GM20000 (cell line): ENCODE data around the gene OPTN.

Source experiments
- DNase-seq: peaks from one replicate; pipeline ENCODE4 v3.0.0; 2012; ENCODE audit warnings: low spot score
- TF ChIP-seq, protein P1 (sequence below): IDR thresholded peaks from 2 replicates; pipeline ENCODE4 v1.5.1; 2012; ENCODE audit warnings: mild to moderate bottlenecking, control low read depth; ENCODE audit errors: extremely low read depth, missing control alignments

Gene OPTN

DNA sequence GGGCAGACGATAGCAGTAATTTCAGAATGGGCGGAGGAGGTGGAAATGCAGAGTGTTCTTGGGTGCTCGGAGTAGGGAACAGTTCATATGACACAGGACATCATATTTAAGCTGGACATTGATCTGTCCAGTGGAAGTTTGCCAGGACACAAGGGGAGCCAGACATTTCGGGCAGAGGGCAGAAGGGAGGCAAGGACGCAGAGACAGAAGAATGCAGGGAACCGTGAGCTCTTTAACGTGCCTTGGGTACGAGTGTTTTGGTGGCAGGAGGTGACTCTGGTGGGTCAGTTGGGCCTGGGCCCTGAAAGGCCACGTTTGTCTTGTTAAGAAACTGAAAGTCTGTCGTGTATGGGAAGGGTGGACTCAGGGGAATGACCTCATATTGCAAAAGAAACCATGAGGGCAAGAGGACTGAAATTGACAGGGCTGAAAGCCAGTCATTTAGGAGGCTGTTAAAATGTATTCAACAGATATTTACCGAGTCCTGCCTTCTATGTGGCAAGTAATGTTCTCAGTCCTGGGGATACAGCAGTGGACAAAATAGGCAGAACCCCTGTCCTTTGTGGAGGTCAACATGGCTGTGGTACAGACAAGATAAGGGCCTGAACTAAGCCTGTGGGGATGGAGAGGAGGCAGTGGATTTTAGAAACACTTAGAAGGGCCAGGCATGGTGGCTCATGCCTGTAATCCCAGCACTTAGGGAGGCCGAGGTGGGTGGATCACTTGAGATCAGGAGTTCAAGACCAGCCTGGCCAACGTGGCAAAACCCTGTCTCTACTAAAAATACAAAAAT is 2.2 kb downstream of the OPTN start:
- peak; percentile 38 for DNase-seq
- TF ChIP-seq, protein P1, sequence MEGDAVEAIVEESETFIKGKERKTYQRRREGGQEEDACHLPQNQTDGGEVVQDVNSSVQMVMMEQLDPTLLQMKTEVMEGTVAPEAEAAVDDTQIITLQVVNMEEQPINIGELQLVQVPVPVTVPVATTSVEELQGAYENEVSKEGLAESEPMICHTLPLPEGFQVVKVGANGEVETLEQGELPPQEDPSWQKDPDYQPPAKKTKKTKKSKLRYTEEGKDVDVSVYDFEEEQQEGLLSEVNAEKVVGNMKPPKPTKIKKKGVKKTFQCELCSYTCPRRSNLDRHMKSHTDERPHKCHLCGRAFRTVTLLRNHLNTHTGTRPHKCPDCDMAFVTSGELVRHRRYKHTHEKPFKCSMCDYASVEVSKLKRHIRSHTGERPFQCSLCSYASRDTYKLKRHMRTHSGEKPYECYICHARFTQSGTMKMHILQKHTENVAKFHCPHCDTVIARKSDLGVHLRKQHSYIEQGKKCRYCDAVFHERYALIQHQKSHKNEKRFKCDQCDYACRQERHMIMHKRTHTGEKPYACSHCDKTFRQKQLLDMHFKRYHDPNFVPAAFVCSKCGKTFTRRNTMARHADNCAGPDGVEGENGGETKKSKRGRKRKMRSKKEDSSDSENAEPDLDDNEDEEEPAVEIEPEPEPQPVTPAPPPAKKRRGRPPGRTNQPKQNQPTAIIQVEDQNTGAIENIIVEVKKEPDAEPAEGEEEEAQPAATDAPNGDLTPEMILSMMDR, result no peak

DNA sequence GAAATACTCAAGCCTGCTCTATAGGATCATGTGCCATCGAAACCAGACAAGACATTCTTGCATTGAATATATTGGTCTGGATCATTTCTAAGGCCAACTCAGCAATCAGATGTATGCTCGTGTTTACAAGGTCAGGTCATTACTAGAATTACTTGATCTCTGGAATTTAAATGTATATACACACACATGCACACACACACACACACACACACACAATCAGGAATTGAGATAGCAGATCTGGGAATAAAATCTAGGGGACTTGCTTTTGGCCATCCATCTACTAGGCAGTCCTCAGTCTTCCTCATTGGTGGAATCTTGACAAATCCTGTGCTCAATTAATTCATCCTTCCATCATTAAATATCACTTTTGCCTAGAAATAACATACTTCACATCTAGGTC is 3.6 kb downstream of the OPTN start:
- DNase-seq, result no peak
- TF ChIP-seq, protein P1, result no peak

DNA sequence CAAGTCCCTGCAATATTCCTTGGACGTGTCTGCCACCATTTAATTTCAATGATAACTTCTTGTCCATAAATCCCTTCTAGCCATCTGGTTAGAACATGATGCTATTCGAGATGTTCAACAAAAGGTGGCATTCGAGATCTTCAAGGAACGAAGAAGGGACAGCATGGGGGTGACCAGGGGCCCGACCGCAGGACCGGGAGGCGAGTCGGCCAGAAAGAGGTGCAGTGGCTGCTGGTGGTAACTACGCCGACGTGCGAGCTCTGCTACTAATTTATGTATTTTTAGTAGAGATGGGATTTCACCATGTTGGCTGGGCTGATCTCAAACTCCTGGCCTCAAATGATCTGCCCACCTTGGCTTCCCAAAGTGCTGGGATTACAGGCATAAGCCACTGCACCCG is 4.7 kb downstream of the OPTN start:
- TF ChIP-seq, protein P1, result no peak
- DNase-seq, result no peak

DNA sequence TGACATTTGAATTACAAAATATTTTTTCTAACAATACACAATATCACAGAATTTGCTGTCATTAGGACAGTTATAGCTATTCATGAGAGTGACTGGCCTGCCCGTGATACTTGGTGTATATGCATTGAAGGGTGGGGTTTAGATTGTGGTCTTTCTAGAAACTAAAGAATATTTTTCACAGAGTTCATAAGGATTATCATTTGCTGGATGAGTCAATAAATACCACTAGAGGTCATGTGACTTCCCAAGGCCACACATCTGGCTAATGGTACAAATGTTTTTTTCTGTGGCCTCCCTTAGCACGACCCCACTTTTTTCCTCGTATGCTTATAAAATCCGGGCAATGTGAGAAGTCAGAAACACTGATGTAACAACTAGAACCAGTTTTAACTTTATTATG is 5.2 kb downstream of the OPTN start:
- no peak for DNase-seq
- TF ChIP-seq, protein P1, result no peak

DNA sequence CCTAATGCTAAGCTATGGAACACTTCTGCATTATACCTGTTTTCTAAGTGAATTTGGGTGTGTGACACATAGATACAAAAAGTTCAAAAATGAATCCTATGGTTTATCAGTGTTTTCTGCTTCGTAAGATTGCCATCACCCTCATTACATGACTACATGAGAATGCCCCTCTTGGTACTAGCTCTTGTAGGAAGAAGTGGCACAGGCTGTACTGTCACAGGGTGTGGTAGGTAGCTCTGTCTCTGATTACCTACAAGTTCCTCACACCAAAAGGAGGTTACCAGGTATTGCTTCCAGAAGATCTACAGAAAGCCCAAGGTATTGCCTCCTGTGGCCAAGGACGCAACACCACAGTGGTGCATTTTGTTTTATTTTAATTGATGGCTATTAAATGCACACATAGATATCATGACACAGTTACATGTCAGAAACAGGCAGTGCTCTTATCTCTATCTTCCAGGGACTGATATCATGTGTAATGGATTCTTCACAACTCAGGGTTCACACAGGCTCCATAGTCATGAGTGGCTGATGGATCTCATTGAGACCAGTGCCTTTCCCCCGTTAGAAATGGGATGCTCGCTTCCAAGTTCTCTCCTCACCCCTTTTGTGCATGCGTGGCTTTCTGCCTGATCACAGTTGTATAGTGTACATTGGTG is 6.6 kb downstream of the OPTN start:
- TF ChIP-seq, protein P1, result no peak
- DNase-seq, result no peak

DNA sequence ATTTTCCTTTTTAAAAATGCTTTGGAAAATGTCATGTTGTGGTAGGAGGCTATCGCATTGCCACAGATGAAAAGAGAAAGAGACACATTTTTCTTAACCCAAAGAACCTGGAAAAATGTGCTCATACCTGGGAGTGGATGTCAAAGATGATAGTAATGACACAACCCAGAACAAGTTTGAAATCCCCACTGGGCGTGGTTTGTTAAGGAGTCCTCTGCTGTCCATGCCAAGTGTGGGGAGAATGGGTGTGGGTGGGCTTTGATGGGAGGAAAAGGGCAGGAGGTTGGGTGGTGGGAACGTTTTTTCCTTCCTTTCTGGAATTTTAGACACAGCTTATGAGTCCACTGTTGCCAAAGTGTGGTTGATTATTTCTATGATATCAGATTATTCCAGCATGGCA is 10.9 kb downstream of the OPTN start:
- TF ChIP-seq, protein P1, result no peak
- DNase-seq, result no peak

DNA sequence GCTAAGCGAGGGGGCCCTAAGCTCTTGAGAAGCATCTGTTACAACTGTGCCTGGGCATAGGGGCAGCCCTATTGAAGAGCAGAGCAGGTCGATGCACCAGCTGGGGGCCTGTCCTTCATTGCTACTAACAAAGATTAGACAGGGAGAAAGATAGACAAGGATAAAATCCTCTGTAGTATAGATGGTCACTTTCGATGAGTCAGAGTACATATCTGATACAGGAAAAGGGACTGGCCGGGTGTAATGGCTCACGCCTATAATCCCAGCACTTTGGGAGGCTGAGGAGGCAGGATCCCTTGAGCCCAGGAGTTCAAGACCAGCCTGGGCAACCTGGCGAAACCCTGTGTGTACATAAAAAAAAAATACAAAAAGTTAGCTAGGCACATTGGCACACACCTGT is 13.6 kb downstream of the OPTN start:
- TF ChIP-seq, protein P1, result no peak
- no peak for DNase-seq
